GM12874 (cell line): ENCODE data around the gene PTPN5.

Experiments used
- CTCF ChIP-seq: IDR thresholded peaks from 2 replicates; pipeline ENCODE4 v1.5.1; 2011; ENCODE audit warnings: low read depth, mild to moderate bottlenecking, control low read depth, low read length, moderate library complexity; ENCODE audit not compliant: insufficient read depth

PTPN5 gene

DNA sequence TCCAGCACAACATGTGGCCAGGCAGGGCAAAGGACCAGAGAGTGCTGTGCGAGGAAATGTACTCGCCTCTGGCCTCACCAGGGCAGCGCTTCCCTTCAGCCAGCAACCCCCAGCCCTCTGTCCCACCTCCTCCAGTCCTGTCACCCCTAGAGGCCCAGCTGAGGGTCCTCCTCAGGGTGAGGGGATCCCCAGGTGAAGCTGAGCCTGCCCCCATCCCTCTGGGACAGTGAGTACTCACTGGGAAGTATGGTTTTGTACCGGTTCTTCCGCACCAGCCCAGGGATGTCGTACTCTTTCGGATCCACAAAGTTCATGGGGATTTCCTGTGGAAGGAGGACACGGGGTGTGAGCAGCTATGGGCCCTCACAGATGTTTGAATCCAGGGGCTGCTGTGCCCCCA lies 54.0 kb downstream of the PTPN5 start:
- TF ChIP-seq CTCF = no peak

DNA sequence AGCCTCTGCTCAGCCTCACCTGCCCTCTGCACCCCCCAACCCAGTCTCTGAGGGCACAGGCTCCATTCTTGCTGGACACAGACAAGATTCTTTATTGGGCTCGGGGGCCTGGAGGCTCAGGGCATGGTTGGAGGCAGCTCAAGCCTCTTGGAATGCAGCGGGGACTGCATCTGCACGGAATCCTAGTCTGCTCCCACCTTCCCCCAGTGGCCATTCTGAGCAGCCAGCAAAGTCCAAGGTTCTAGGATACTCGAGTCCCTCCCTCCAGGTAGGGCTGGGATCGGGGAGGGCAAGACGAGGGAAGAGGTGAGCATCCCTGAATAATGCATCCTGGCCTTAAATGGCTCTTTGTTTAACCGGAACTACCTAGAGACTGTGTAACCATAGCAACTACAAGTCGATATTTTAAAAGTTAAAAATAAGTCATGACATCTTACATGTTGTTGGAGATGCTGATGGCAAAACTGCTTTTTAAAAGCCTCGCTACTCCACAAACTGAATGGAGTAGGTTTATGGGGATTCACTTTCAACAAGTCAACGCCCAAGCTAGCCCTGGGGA lies 54.9 kb downstream of the PTPN5 start:
- no peak for TF ChIP-seq CTCF

- TF ChIP-seq CTCF = no peak
Observed at GRCh38 chr11:18733202-18733601, 58.4 kb downstream of the PTPN5 start.

DNA sequence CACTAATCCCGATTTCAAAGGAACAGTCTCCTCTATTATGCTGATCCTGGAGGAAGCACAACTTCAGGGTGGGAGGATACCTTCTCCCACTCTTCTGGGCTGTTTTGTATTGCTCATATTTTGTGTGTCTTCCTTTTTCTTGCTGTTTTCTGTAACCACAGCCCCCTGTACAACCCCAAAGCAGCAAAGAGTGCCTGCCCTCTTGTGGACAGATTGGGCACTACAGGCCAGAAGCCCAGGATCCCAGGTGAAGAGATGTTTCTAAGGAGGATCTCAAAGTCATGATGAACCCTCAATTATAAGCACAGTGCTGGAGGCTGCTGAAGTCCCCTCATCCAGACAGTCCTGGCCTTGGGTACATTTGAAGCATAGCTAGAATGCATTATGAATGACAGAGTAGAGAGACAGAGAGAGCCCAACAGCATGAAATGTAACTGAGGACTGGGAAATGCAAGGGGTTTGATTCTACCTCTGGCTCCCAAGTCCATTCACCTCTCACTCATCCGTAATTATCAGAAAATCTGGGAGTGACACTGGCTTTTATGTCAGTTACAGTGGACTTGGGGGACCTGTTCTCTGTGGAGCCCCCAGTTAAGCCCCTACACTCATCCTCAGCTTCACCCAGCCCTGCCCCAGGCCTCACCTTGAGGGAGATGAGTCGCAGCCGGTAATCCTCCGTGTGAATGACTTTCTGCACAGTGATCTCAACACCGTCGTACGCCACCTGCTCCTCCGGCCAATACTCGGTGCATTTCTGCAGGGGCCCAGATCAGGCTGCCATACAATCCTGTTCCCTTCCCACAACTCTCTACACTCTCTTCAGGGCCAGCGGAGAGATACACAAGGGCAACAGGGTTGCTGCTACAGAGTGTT lies 59.4 kb downstream of the PTPN5 start:
- TF ChIP-seq CTCF = peak; percentile 95

GRCh38 chr11:18731441-18731840 lies 60.2 kb downstream of the PTPN5 start:
- no peak for TF ChIP-seq CTCF

GRCh38 chr11:18730020-18730419 lies 61.6 kb downstream of the PTPN5 start:
- no peak for TF ChIP-seq CTCF

GRCh38 chr11:18729426-18729825 lies 62.2 kb downstream of the PTPN5 start:
- no peak for TF ChIP-seq CTCF
